ENCODE results near the gene TTC9. TPM values are rescaled to one million over a fixed set of nuclear protein-coding genes. Genes with fewer than 3 reads are reported as not detected.

The TTC9 gene
- total RNA-seq, 2 donors from 2014 or later = 3.2 to 6.7 TPM

GRCh38 chr14:70655110-70655826 is 13.6 kb downstream of the TTC9 start:
- no peak for DNase-seq (ENCODE audit: low spot score)
- Histone ChIP-seq H3K4me3 (no peak overlapping the region), H3K27me3 (replicated peaks; ENCODE audit: insufficient read depth) (no peaks in the 10 kb centered on the region), H3K9me3 (no peaks in the 10 kb centered on the region), H3K27ac (no peak overlapping the region), H3K4me1 (replicated peaks) (no peaks in the 10 kb centered on the region), H3K36me3 (no peaks in the 10 kb centered on the region)
- WGBS = 82% methylated on average over 19 of the region's 19 CpGs
- intact Hi-C loops (cut with DNase I) = no loop called here
- TF ChIP-seq POLR2AphosphoS5 (IDR thresholded peaks at IDR 0.05) = no peak
- TF ChIP-seq POLR2A (IDR thresholded peaks at IDR 0.05) = no peak
- TF ChIP-seq, protein P1, sequence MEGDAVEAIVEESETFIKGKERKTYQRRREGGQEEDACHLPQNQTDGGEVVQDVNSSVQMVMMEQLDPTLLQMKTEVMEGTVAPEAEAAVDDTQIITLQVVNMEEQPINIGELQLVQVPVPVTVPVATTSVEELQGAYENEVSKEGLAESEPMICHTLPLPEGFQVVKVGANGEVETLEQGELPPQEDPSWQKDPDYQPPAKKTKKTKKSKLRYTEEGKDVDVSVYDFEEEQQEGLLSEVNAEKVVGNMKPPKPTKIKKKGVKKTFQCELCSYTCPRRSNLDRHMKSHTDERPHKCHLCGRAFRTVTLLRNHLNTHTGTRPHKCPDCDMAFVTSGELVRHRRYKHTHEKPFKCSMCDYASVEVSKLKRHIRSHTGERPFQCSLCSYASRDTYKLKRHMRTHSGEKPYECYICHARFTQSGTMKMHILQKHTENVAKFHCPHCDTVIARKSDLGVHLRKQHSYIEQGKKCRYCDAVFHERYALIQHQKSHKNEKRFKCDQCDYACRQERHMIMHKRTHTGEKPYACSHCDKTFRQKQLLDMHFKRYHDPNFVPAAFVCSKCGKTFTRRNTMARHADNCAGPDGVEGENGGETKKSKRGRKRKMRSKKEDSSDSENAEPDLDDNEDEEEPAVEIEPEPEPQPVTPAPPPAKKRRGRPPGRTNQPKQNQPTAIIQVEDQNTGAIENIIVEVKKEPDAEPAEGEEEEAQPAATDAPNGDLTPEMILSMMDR (IDR thresholded peaks at IDR 0.05) = no peak

GRCh38 chr14:70658899-70659298 is 17.2 kb downstream of the TTC9 start:
- Histone ChIP-seq H3K4me1 (replicated peaks) (no peaks in the 10 kb centered on the region), H3K9me3 (no peaks in the 10 kb centered on the region), H3K4me3 (no peak overlapping the region), H3K27ac (no peak overlapping the region), H3K27me3 (replicated peaks; ENCODE audit: insufficient read depth) (no peaks in the 10 kb centered on the region), H3K36me3 (no peaks in the 10 kb centered on the region)
- no peak for DNase-seq (ENCODE audit: low spot score)
- TF ChIP-seq POLR2AphosphoS5 (IDR thresholded peaks at IDR 0.05) = no peak
- TF ChIP-seq POLR2A (IDR thresholded peaks at IDR 0.05) = no peak
- intact Hi-C loops (cut with DNase I) = no loop called here
- WGBS = 77% methylated on average over 4 of the region's 4 CpGs

- peak; percentile 64 for DNase-seq (ENCODE audit: low spot score)
- peaks cover 10% of the 10 kb centered on the region for H3K4me1 ChIP-seq (replicated peaks)
- TF ChIP-seq POLR2AphosphoS5 (IDR thresholded peaks at IDR 0.05) (peak; percentile 50), POLR2A (IDR thresholded peaks at IDR 0.05) (no peak)
- TF ChIP-seq, protein P1 (IDR thresholded peaks at IDR 0.05) = peak in 1 of 4 experiments; percentile 35
- H3K27me3 ChIP-seq (replicated peaks; ENCODE audit: insufficient read depth) = no peaks in the 10 kb centered on the region
- no peaks in the 10 kb centered on the region for H3K36me3 ChIP-seq
- H3K27ac ChIP-seq = peak overlapping the region in 1 of 2 donors; percentile 53
- intact Hi-C loops (cut with DNase I) = no loop called here
- WGBS = 31% methylated on average over 13 of the region's 13 CpGs
- H3K4me3 ChIP-seq = no peak overlapping the region
- H3K9me3 ChIP-seq = no peaks in the 10 kb centered on the region
Observed at GRCh38 chr14:70660967-70661893, 19.5 kb downstream of the TTC9 start.

GRCh38 chr14:70662080-70662479 is 20.4 kb downstream of the TTC9 start:
- Histone ChIP-seq H3K4me3 (no peak overlapping the region), H3K9me3 (no peaks in the 10 kb centered on the region), H3K4me1 (replicated peaks) (peaks cover 10% of the 10 kb centered on the region), H3K36me3 (no peaks in the 10 kb centered on the region), H3K27me3 (replicated peaks; ENCODE audit: insufficient read depth) (no peaks in the 10 kb centered on the region), H3K27ac (no peak overlapping the region)
- intact Hi-C loops (cut with DNase I) = no loop called here
- DNase-seq (ENCODE audit: low spot score) = no peak
- TF ChIP-seq, protein P1 (IDR thresholded peaks at IDR 0.05) = no peak
- TF ChIP-seq POLR2A (IDR thresholded peaks at IDR 0.05) (no peak), POLR2AphosphoS5 (IDR thresholded peaks at IDR 0.05) (no peak)

DNA sequence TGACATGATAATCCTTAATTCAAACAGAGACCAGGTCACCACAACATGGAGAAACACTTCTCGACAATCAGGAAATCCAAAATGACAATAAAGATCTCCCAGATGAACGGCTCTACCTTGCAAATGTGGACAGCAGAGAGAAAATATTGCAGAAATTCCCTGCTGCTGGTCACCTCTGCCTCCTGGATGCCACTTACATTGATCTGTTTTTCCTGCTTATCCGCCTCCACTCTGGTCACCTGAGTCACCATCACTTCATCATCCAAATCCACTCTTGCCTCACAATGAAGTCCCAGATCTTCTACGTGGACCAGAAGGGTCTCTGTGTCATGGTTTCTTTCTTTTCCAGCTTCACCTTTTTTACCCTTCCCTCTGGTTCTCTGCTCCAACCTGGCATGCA is 21.1 kb downstream of the TTC9 start:
- 75% methylated on average over 4 of the region's 4 CpGs for WGBS
- Histone ChIP-seq H3K4me3 (no peak overlapping the region), H3K36me3 (no peaks in the 10 kb centered on the region), H3K9me3 (no peaks in the 10 kb centered on the region), H3K4me1 (replicated peaks) (peaks cover 10% of the 10 kb centered on the region), H3K27me3 (replicated peaks; ENCODE audit: insufficient read depth) (no peaks in the 10 kb centered on the region), H3K27ac (no peak overlapping the region)
- intact Hi-C loops (cut with DNase I) = no loop called here
- DNase-seq (ENCODE audit: low spot score) = no peak
- TF ChIP-seq, protein P1 (IDR thresholded peaks at IDR 0.05) = no peak
- TF ChIP-seq POLR2A (IDR thresholded peaks at IDR 0.05) (no peak), POLR2AphosphoS5 (IDR thresholded peaks at IDR 0.05) (no peak)

Data from prostate gland (tissue), 2 donors.